ENCODE measurements around the gene SYCP3. TPM values are rescaled to one million over a fixed set of nuclear protein-coding genes. Genes with fewer than 3 reads are reported as not detected.

SYCP3 gene
- total RNA-seq, 1 experiment from 2014 or later: 0.31 TPM

DNA sequence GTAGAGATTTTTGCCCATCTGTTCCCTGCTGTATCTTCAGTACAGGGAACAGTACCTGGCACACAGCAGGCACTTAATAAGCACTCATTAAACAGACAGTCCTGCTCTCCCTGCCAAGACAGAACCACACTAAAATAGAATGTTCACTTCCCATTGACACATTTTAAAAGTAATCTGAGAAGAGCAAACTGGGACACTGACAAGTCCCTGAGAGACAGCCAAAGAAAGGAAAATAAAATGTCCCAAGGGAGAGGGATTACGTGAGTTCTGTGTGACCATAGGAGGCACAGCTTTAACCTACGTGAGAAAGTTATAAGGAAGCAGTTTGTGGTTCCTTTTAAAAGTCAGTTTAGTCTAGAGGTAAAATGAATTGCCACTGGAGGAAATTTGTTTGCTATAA lies 43.9 kb upstream of the SYCP3 start:
- H3K27me3 ChIP-seq (ENCODE audit: insufficient read depth, low read length): no peaks in the 10 kb centered on the region
- H2BK12ac ChIP-seq (ENCODE audit: insufficient read length, low read depth, low read length): no peak overlapping the region
- no peak overlapping the region for H2AK5ac ChIP-seq (ENCODE audit: insufficient read length, low read length)
- H3K18ac ChIP-seq (ENCODE audit: insufficient read length, low read depth, low read length): no peak overlapping the region
- Mint-ChIP-seq H3K27ac (peak overlapping the region in 2 of 3 experiments; percentile 8 to 16; a peak in 2 of 7 replicates), H3K4me1 (peaks cover 0 to 7% of the 10 kb centered on the region in 2 experiments; a peak in 1 of 4 replicates), H3K36me3 (ENCODE audit: insufficient read depth in 1 of 3, low read depth in 3 of 3) (peaks cover 0 to 35% (median 29%) of the 10 kb centered on the region in 3 experiments; a peak in 6 of 7 replicates), H3K27me3 (ENCODE audit: low read depth) (no peaks in the 10 kb centered on the region), H3K9me3 (no peaks in the 10 kb centered on the region), H3K4me3 (no peak overlapping the region)
- H3K9me3 ChIP-seq (ENCODE audit: control insufficient read depth, low read depth, low read length): no peaks in the 10 kb centered on the region
- H3K23ac ChIP-seq (ENCODE audit: insufficient read length, low read depth, low read length): no peak overlapping the region
- H2BK15ac ChIP-seq (ENCODE audit: low read depth, low read length): no peak overlapping the region
- H3K79me1 ChIP-seq (ENCODE audit: insufficient read depth, low read depth, low read length, poor library complexity, severe bottlenecking): no peaks in the 10 kb centered on the region
- no peaks in the 10 kb centered on the region for H3K4me1 ChIP-seq (ENCODE audit: insufficient read depth, low read length)
- H4K5ac ChIP-seq (ENCODE audit: insufficient read length, low read depth, low read length): no peak overlapping the region
- no peak overlapping the region for H3K14ac ChIP-seq (ENCODE audit: insufficient read depth, low read length)
- H4K8ac ChIP-seq (replicated peaks; ENCODE audit: insufficient read length, low read depth, low read length): no peak overlapping the region
- no peak overlapping the region for H2BK120ac ChIP-seq (ENCODE audit: low read depth, low read length, poor library complexity, severe bottlenecking)
- no peaks in the 10 kb centered on the region for H3K79me2 ChIP-seq (ENCODE audit: insufficient read depth, low read length)
- H3K4ac ChIP-seq (ENCODE audit: low read depth, low read length): no peak overlapping the region
- no peak overlapping the region for H3K4me2 ChIP-seq (ENCODE audit: insufficient read depth, insufficient read length, low read length)
- no peaks in the 10 kb centered on the region for H3K23me2 ChIP-seq (ENCODE audit: insufficient read length, low read depth, low read length, poor library complexity, severe bottlenecking)
- H2BK5ac ChIP-seq (ENCODE audit: insufficient read length, low read length): no peak overlapping the region
- H3K9ac ChIP-seq (ENCODE audit: extremely low read depth, insufficient read length, low read length): no peak overlapping the region
- H3K56ac ChIP-seq (ENCODE audit: insufficient read length, low read depth, low read length): no peak overlapping the region
- TF ChIP-seq CTCF (conservative IDR thresholded peaks at IDR 0.05): no peak
- H2BK20ac ChIP-seq (ENCODE audit: low read depth, low read length, poor library complexity, severe bottlenecking): no peak overlapping the region
- H2AFZ ChIP-seq (ENCODE audit: low read length): no peak overlapping the region
- WGBS (ENCODE audit: extremely low coverage, insufficient read length, low lambda C conversion rate): no CpG with 5 or more reads among the region's 2 CpGs
- H3T11ph ChIP-seq (ENCODE audit: low read length): no peak overlapping the region
- DNase-seq: no peak
- no peak overlapping the region for H4K91ac ChIP-seq (ENCODE audit: insufficient read length, low read depth, low read length)
- no peak overlapping the region for H3K27ac ChIP-seq (ENCODE audit: insufficient read length, low read depth, low read length)
- no peaks in the 10 kb centered on the region for H4K20me1 ChIP-seq (ENCODE audit: control insufficient read depth, insufficient read depth, insufficient read length)
